HG03045 (cell line): ENCODE data around the gene CTCF.
"Not testable (repeated sequence)": the region's sequence is repeated elsewhere in the genome, so short reads cannot be mapped to it uniquely, and the experiment has no call there.

ENCODE experiments used
- ATAC-seq: cut with Tn5 transposase; IDR thresholded peaks from one replicate; pipeline ENCODE4 v1.9.1; 2021; ENCODE audit warnings: mild to moderate bottlenecking, moderate library complexity; ENCODE audit not compliant: unreplicated experiment

Gene CTCF, protein sequence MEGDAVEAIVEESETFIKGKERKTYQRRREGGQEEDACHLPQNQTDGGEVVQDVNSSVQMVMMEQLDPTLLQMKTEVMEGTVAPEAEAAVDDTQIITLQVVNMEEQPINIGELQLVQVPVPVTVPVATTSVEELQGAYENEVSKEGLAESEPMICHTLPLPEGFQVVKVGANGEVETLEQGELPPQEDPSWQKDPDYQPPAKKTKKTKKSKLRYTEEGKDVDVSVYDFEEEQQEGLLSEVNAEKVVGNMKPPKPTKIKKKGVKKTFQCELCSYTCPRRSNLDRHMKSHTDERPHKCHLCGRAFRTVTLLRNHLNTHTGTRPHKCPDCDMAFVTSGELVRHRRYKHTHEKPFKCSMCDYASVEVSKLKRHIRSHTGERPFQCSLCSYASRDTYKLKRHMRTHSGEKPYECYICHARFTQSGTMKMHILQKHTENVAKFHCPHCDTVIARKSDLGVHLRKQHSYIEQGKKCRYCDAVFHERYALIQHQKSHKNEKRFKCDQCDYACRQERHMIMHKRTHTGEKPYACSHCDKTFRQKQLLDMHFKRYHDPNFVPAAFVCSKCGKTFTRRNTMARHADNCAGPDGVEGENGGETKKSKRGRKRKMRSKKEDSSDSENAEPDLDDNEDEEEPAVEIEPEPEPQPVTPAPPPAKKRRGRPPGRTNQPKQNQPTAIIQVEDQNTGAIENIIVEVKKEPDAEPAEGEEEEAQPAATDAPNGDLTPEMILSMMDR

DNA sequence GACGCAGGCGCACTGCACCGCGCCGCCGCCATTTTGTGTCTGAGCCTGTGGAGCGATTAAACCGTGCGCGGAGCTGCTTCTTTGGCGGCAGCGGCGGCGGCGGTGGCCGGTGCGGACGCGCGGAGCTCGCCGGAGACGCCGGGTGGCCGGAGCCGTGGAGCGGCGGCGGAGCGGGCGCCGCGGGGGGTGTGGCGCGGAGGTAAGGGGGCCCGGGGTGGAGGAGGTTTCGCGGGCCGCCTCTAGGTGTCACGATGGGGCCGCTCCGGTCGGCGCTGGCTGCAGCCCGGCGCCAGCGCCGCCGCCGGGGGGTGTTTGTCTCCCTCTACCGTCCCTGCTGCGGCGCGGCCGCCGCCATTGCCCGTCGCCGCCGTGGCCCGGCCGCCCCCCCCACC, at the start of gene CTCF:
TSS of gene CTCF (plus strand) at position 1 of the 392 bp plus-strand sequence. CDS start 48,307 bp downstream, outside the sequence.
- peak; percentile 52 for ATAC-seq

DNA sequence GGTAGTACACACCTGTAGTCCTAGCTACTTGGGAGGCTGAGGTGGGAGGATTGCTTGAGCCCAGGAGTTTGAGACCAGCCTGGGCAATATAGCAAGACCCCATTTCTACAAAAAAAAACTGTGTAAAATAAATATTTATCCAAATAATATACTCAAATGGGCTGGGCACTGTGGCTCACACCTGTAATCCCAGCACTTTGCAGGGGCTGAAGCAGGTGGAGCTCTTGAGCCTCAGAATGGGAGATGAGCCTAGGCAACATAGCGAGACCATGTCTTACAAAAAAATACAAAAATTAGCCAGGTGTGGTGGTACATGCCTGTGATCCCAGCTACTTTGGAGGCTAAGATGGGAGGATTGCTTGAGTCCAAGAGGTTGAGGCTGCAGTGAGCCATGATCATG, 48.4 kb upstream of the CTCF start:
- not testable (repeated sequence) for ATAC-seq

DNA sequence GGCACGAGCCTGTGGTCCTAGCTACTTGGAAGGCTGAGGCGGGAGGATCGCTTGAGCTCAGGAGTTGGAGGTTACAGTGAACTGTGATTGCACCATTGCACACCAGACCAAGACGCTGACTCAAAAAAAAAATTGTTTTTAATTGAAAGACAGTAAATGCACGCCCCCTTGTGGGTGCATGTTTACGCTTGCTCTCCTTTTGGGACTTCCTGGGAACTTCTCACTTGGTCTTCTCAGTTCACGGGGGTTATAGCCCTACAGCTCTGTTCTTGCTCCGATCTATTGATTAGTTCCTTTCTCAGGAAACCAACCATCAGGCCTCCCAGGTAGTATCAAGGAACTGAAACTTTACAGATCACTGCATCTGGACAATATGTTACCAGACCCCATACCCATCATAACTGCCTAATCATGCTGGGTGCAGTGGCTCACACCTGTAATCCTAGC, 47.9 kb upstream of the CTCF start:
- ATAC-seq: peak; percentile 42

DNA sequence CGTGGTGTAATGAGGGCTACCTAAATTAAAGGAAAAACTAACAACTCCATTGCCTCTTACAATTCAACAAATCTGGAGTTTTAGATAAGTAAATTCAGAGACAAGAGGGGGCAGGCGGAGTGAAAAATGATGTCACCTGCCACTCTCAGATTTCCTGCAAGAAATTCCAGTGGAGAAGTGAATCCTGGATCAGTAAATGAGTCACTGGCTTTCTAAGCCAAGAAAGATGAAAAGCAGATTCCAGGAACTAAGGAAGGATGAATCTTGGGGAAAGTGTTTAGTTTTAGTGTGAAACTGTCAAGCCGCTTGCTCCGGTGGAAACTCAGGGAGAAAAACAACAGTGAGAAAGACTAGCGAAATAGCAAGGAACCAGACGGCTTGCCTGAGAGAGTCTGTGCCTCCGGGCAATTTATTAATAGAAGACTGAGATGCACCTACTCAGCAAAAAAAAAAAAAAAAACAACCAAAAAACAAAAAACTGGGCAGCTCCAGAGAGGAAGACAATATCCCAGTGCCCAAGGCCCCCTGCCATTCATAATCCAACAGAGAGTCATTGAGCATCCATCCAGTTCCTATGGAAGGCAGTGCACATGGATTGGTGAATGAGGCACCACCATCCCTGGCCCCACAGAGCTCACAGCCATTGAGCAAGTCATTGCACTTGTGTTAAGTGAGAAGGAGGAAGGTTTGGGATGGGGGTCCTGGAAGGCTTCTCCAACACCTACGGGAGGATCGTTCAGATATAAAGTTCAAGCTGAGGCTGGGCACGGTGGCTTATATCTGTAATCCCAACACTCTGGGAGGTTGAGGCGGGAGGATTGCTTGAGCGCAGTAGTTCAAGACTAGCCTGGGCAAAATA, 45.8 kb upstream of the CTCF start:
- no peak for ATAC-seq

DNA sequence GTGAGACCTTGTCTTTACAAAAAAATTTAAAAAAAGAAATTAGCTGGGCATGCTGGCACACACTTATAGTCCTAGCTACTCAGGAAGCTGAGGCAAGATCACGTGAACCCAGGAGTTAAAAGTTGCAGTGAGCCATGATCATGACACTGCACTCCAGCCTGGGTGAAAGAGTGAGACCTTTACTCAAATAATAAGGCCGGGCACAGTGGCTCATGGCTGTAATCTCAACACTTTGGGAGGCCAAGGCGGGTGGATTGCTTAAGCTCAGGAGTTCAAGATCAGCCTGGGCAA, 45.2 kb upstream of the CTCF start:
- ATAC-seq: no peak

DNA sequence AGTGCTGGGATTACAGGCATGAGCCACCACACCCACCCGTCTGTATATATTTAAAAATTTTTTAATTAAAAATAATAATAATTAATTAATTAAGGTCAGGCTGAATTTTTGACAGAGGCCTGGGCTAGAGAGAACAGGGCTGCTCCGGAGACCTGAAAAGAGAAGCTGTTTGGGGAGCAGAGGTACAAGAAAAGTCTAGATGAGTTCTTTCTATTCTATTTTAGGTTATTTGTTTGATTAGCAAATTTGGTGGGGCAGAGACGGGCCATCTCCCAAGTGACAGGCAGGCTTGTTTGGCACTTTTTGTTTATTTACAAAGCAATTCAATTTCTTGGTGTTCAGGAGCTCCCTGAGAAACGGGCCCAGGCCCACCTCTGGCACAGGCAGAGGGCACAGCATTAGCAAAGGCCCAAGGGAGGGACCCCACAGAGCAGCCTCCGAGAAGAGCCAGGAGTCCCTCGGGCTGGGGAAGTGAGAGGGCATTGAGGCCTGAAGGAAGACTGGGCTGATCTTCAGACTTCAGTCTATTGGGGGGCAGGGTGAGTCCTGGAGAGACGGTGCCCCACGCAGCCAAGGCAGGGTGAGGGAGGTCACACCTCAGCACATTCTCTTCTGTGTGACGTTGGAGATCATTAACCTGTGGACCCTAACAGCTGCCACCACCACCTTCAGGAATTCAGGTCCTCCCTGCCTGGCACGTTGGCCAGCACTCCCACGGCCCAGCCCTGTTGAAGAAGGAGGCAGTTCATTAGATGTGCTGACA, 44.5 kb upstream of the CTCF start:
- no peak for ATAC-seq

DNA sequence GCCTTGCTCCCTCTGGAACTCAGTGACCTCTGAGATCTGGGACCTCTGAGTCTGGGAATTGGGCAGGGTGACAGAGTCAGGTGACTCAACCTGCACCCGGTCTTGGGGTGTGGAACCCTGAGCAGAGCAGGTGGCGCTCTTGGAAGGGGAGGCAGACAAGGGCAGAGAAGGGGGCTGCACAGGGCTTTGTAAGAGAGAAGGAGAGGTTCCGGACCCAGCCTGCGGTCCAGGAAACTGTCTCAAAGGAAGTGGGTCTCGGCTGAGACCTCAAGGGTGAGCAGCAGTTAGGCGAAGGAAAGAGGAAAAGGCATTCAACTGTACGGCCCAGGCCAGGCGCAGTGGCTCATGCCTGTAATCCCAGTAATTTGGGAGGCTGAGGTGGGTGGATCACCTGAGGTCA, 43.6 kb upstream of the CTCF start:
- ATAC-seq: no peak

DNA sequence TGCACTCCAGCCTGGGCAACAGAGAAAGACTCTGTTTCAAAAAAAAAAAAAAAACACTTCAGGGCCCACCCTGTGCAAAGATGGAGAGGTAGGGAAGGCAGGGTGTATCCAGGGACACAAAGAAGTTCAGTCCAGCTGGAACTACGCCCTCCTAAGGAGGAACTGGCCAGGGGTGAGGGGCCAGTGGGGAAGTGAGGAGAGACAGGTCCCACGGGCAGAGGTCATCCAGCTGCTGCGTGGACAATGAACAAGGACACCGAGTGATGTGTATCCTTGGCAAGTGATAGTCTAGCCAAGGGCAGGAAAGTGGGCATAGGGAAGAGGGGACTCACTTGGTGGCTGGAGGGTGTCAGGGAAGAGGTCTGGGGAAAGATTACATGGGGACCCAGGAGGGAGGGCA, 43.1 kb upstream of the CTCF start:
- ATAC-seq: no peak

DNA sequence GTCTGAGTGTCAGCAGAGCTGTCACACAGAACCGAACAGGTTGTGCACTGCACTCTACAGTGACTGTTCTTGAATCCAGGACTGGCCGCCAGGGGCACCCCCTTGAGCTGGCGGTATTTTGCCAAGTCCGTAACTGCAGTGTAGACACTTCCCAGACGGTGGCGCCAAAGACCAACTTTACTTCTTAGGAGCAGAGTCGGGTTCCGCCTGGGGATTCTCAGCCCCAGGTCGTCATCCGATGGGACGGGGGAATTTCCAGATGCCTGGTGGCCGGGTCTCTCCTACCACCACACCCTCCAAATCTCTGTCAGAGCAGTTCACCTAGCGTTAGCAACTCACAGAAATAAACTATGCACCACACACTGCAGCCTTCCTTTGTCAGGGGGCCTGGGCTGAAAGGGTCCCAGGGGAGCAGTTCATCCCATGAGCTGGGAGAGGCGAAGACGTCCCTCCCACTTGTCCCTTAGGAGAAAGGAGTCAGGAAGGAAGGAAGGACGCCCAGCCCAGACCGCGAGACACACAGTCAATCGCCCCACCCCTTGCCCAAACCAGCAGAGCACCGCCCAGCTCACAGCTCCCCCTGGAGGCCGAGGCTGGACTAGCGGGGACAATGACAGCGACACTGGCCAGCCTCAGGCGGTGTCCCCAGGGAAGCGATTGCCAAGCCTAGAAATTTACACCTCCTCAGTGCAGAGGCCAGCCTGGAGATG, 41.1 kb upstream of the CTCF start:
- peak; percentile 70 for ATAC-seq

DNA sequence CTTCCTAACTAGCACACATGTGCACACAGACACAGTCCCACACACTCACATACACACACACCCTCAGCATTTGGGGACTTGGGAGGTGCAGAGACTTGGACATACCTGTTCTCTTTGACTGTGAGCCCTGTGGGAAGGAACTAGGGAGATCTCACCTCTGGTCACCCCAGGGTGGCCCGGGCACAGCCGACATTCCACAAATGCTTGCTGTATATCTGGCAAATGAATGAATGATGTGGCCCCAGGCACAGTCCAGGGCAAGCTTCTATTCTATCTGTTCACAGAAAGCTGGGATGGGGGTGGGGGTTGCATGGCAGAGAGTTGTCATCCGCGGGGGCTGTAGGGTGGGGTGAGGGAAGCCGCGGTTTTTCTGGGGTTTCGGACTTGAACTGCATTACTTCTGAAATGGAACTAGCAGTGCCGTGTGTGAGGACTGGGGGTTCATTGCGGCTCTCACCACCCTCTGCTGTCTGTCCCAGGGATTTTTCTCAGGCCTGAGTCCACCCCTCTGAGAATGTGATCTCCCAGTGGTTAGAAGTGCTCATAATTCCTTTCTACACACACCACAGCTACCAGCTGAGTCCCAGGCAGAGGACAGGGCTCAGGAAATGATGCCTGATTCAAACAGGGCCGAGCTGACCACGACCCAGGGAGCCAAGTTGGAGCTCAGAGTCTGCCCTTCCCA, 37.0 kb upstream of the CTCF start:
- no peak for ATAC-seq

DNA sequence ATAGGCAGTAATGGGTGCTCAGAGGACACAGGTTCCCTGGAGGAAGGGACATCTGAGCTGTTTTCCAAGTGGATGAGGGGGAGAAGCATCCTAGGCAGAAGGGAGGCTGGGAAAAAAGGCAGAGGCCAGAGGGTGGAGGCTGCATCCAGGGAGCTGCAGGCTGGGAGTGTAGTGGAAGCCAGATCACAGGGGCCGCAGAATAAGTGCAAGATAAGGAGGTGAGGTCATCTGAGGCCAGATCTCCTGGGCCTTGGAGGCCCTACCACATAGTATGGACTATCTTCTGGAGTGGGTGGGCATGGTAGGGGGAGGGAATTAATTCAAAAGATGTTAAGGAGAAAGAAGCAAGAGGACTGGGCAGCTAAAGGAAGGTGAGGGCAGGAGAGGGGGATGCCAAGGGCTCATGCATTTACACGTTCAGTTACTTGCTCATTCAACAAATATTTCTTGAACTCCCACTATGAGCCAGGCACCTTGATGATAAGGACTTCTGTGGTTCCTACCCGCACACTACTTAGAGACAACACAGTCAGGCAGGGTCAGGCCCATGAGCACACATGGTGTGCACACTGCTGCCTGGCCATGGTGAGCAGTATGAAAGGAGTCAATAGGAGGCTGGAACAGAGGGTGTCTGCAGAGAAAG, 36.1 kb upstream of the CTCF start:
- ATAC-seq: no peak

DNA sequence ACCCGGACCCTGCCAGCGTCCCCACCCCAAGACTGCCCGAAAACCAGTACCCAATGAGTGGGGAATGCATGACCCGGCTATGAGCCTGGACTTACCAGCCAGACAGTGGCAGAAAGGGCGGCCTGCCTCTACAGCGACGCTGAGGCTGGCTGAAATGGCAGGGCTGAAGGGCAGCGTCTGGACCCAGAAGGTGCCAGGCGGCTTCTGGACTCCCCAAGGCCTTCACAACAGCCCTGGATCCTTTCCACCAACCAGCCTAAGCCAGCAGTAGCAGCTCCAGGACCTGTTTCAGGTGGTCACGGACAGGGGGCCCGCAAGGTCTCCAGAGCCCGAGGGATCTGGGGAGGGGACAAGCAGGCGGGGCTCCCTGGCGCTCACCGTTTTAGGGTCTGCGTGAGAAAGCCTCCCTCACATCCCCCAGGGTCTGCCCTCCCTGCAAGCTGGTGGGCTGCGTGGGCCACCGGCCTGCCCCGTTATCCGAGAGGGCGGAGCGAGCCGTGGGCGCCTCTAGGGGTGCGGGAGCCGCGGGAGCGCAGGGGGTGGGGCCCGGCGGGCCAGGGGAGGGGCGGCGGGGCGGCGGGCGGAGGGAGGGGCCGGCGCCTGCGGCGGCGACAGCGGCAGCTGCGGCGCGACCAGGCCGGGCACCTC, 34.0 kb upstream of the CTCF start, which contains the start of gene RIPOR1:
TSS of gene RIPOR1 (plus strand) at position 608 of the 648 bp plus-strand sequence. CDS start 9,618 bp downstream, outside the sequence.
- peak; percentile 35 for ATAC-seq

DNA sequence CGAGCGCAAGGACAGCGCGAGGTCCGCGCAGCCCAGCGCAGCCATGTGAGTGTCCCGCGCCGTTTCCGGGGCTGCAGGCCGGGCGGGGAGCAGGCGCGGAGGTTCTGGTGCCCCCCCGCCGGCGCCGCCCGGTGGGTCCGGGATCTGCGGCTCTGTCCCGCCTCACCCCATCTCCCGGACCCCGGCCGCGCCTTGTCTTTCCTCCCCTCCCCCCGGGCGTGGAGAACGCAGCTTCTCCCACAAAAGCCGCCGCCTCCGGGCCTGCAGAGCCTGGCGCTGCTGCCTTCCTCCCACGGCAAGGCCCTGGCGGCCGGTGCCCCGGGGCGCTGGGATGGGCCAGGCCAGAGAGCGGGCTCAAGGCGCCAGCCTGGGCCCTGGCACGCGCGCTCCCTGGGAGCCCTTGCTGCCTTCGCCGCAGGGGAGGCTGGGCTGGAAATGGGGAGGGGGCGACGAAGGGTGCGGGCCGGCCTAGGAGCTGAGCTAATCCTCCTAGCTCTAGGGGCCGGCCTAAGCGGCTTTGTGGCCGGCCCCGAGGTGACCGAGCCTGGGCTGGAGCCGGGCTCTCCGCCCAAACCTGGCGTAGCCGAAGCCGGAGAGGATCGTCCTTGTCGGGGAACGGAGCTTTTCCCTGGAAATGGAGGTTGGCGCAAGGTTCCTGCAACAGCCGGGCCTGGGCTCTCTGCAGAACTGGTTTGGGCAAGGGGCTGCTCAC, 33.3 kb upstream of the CTCF start:
- ATAC-seq: peak; percentile 23

DNA sequence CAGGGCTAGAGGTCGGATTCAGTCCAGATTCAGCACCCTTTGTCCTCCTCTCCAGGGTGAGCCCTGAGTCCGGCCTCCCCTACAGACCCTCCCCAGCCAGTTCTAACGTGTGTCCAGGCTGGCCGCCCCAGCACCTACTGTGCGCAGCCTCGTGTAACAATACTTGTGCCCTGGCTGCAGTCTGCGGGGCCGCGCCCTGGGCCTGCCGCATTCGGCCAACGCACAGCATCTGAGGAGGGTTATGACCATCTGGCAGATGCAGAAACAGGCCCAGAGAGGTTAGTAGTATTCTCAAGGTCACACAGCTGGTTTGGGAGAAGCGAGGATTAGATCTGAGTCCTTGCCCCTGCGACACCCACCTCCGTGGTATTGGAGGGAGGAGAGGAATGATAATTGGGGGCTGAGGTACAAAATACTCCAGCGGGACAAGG, 32.7 kb upstream of the CTCF start:
- no peak for ATAC-seq

DNA sequence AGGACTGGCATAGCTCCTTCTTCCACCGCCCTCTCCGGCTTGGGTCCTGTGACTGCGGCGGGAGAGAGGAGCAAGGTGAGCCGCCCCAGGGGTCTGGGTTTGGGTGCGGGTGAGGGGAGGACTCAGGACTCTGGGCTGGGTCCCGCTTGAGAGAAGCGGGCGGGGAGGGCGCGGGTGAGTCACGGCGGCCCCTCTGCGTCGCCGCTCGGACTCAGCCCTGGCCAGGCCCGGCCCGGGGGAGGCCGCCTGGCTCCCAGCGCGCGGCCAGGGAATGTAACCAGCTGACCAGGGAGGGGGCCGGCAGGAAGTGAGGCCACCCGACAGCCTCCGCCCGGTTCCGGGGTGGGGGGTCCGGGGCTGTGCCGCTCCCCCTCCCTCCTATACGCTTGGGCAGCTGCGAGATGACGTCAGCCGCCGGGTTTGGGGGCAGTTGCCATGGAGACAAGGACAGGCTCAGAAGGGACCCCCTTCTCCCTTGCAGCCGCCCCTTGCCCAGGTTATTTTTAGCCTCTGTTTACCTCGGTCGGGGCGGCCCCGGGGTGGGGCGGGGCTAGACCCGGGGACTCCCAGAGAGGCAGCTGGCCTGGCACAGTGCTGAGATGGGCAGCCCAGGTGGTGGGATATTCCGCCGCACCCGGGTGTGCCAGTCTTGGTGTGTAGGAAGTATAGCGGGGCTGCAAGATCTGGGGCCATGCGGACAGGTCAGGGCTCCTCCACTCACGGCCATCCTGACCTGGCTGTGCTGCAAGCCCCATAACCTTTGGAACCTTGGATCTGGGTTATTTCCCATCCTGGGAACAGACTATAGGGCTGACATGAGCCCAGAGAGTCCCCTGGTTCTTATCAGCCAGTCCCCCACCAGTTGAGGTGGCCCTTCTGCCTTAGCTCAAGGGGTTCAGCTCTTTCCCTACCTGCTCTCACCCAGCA, 32.0 kb upstream of the CTCF start:
- peak; percentile 35 for ATAC-seq

DNA sequence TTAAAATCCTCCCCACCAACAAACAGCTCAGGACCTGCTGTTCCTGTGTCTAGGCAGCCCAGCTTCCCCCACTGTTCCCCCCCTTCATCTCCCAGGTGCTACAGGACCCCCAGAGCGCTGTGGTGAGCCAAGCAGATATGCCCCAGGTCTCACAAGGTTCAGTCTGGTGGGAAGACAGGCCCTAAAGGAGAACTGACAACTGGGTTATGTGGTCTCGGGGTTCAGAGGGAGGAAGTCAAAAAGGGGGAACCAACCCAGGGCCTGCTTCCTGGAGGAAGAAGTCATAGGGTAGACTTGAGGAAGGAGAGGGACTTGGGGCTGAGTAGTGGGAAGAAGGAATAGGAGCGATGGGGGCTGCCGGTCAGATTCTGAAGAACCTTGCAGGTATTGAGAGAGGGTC, 31.1 kb upstream of the CTCF start:
- ATAC-seq: no peak
